SU-DHL-6 (cell line): Measurements from ENCODE around the gene OTUD5.
A peak's percentile ranks its signal among the peaks of the same experiment; 100 is the strongest.

ENCODE experiments used
- H2AFZ ChIP-seq: fragments of 200-600 bp; sonication (generic); 2 replicates; pipeline ENCODE4 v1.6.1; 2014; ENCODE audit warnings: low read depth, mild to moderate bottlenecking, moderate library complexity, mixed read lengths, antibody characterized with exemption, low read length; ENCODE audit not compliant: severe bottlenecking
- H3F3A ChIP-seq: fragments of 200-600 bp; shearing (Covaris generic); 2 replicates; pipeline ENCODE4 v1.6.0; 2016; ENCODE audit warnings: antibody characterized with exemption, mild to moderate bottlenecking; ENCODE audit not compliant: insufficient read depth
- H3K27ac ChIP-seq: fragments of 200-600 bp; sonication (generic); 2 replicates; pipeline ENCODE4 v1.5.1; 2016; ENCODE audit warnings: low read depth, mild to moderate bottlenecking, low read length, moderate library complexity, mixed read lengths
- H3K27me3 ChIP-seq: fragments of 200-600 bp; sonication (generic), shearing (Covaris generic); 2 replicates; pipeline ENCODE4 v1.6.0; 2014; ENCODE audit warnings: mild to moderate bottlenecking, low read length
- H3K36me3 ChIP-seq: fragments of 200-600 bp; sonication (generic); 2 replicates; pipeline ENCODE4 v1.6.1; 2014; ENCODE audit warnings: mild to moderate bottlenecking, low read length, mixed read lengths
- H3K4me2 ChIP-seq: fragments of 300-600, 200-600 bp; shearing (Covaris generic), sonication (generic); 2 replicates; pipeline ENCODE4 v1.6.0; 2014; ENCODE audit warnings: low read length, low read depth, mild to moderate bottlenecking; ENCODE audit not compliant: poor library complexity, severe bottlenecking
- H3K4me3 ChIP-seq: fragments of 200-600 bp; sonication (generic); 2 replicates; pipeline ENCODE4 v1.5.1; 2014; ENCODE audit warnings: antibody characterized with exemption, low read length, mild to moderate bottlenecking, mixed read lengths; ENCODE audit not compliant: insufficient read depth, poor library complexity, severe bottlenecking
- H3K79me2 ChIP-seq: fragments of 200-600 bp; sonication (generic); 2 replicates; pipeline ENCODE4 v1.6.1; 2014; ENCODE audit warnings: mild to moderate bottlenecking, low read length, moderate library complexity; ENCODE audit not compliant: insufficient read depth
- H3K9ac ChIP-seq: fragments of 200-600 bp; sonication (generic); 2 replicates; pipeline ENCODE4 v1.7.0; 2014; ENCODE audit warnings: mild to moderate bottlenecking, low read length
- H3K9me2 ChIP-seq: fragments of 200-600 bp; sonication (generic); replicated peaks from 2 replicates; pipeline ENCODE4 v1.6.1; 2014; ENCODE audit warnings: low read length; ENCODE audit not compliant: insufficient read depth
- H3K9me3 ChIP-seq: fragments of 200-600 bp; sonication (generic); 2 replicates; pipeline ENCODE4 v1.6.1; 2014; ENCODE audit warnings: low read length, mixed read lengths; ENCODE audit not compliant: insufficient read depth
- H4K20me1 ChIP-seq: fragments of 200-600 bp; sonication (generic); 2 replicates; pipeline ENCODE4 v1.6.1; 2014; ENCODE audit warnings: low read depth, mild to moderate bottlenecking, antibody characterized with exemption, low read length, moderate library complexity, mixed read lengths
- EZH2phosphoT487 ChIP-seq: fragments of 200-600 bp; sonication (generic), shearing (Covaris generic); conservative IDR thresholded peaks from 2 replicates; pipeline ENCODE4 v1.6.1; 2018; ENCODE audit warnings: mild to moderate bottlenecking, antibody characterized with exemption, low read length, moderate library complexity, mixed read lengths
- TF ChIP-seq, protein P1 (sequence below): fragments of 200-600 bp; sonication (generic); IDR thresholded peaks from one replicate; pipeline ENCODE4 v1.5.1; 2017; ENCODE audit warnings: antibody characterized with exemption, mild to moderate bottlenecking, low read length, moderate library complexity; ENCODE audit not compliant: insufficient read depth, poor library complexity, severe bottlenecking

The OTUD5 gene

DNA sequence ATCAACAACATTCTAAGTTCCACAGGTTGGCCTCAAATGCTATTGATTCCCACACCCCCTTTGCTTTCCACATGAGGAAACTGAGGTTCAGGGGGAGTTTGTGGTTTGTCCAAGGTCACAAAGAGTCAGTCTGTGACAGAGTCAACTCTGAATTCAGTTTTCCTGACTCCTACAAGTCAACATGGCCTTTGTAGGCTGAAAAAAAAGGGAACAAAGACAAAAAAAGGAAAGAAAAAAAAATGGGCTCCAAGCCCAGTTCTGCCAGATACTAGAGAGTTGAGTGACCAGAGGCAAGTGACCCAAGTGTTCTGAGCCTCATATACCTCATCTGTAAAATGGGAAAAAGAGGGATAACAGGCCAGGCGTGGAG lies 22.1 kb downstream of the OTUD5 start:
- H3K27me3 ChIP-seq: no peaks in the 10 kb centered on the region
- no peaks in the 10 kb centered on the region for H3K79me2 ChIP-seq
- H3K36me3 ChIP-seq: no peaks in the 10 kb centered on the region
- H3K9me3 ChIP-seq: no peaks in the 10 kb centered on the region
- H3F3A ChIP-seq: peaks cover 25% of the 10 kb centered on the region
- H2AFZ ChIP-seq: no peak overlapping the region
- no peak overlapping the region for H3K4me3 ChIP-seq
- peak overlapping the region; percentile 42 for H3K27ac ChIP-seq
- no peak overlapping the region for H3K9ac ChIP-seq
- H4K20me1 ChIP-seq: no peaks in the 10 kb centered on the region
- no peak overlapping the region for H3K4me2 ChIP-seq
- TF ChIP-seq EZH2phosphoT487: no peak
- TF ChIP-seq, protein P1, sequence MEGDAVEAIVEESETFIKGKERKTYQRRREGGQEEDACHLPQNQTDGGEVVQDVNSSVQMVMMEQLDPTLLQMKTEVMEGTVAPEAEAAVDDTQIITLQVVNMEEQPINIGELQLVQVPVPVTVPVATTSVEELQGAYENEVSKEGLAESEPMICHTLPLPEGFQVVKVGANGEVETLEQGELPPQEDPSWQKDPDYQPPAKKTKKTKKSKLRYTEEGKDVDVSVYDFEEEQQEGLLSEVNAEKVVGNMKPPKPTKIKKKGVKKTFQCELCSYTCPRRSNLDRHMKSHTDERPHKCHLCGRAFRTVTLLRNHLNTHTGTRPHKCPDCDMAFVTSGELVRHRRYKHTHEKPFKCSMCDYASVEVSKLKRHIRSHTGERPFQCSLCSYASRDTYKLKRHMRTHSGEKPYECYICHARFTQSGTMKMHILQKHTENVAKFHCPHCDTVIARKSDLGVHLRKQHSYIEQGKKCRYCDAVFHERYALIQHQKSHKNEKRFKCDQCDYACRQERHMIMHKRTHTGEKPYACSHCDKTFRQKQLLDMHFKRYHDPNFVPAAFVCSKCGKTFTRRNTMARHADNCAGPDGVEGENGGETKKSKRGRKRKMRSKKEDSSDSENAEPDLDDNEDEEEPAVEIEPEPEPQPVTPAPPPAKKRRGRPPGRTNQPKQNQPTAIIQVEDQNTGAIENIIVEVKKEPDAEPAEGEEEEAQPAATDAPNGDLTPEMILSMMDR: no peak
- H3K9me2 ChIP-seq: no peaks in the 10 kb centered on the region

DNA sequence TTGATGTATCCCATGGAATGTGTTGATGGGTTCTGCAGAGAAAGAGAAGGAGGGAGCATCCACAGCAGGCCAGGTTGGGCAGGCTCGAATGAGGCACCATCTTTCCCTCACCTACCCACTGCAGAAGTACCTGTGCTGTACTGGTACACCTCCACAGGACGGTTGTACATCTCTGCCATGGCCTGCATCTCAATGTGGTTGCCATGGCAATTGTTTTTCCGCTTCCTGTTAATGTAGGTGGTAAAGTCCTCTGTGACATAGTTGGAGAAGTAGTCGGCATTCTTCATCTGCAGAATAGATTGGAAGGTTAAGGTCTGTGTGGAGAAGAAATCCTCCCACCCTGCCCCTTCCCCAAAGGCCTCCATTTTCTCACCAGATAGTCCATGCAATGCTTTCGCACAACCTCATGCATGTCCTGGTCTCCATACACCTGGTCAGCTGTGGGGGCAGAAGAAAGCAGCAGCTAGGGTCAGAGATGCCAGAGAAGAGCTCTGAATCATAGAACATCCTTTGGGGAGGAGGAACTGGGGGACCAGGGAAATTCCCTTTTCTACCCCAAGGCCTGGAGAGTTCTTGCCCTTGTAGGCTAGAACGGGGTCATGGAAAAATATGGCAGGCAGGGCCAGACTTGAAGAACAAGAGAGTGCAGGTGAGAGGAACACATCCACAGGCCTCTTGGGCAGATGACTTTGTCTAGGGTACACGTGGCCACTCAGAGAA lies 22.7 kb downstream of the OTUD5 start:
- Histone ChIP-seq H3K4me2 (no peak overlapping the region), H3K27me3 (no peaks in the 10 kb centered on the region), H3K36me3 (no peaks in the 10 kb centered on the region), H3K79me2 (no peaks in the 10 kb centered on the region), H4K20me1 (no peaks in the 10 kb centered on the region), H3K4me3 (no peak overlapping the region), H3F3A (peaks cover 24% of the 10 kb centered on the region), H3K9me2 (no peaks in the 10 kb centered on the region), H3K9ac (no peak overlapping the region), H3K9me3 (no peaks in the 10 kb centered on the region), H3K27ac (peak overlapping the region; percentile 42), H2AFZ (no peak overlapping the region)
- TF ChIP-seq EZH2phosphoT487: no peak
- TF ChIP-seq, protein P1: no peak

DNA sequence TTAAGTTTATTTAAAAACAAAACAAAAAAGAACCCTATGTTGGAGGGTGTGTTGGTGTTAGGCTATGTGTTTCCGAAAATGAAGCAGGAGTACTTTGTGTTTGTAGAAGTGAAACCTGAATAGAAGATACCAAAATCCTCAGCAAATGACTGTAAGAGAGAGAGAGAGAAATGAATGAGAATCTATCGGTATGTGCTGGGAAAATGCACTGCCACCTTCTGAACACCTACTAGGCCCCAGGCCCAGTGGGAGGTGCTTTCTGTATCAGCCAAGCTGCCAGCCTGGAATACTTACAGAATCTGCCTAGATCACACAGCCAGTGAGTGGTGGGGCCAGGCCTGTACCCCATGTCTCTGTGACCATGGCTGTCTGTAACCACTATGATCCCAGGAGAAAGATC lies 23.6 kb downstream of the OTUD5 start:
- Histone ChIP-seq H2AFZ (no peak overlapping the region), H3K9me2 (no peaks in the 10 kb centered on the region), H3K27ac (peak overlapping the region; percentile 44), H3K9ac (no peak overlapping the region), H3K79me2 (no peaks in the 10 kb centered on the region), H3F3A (peaks cover 15% of the 10 kb centered on the region), H4K20me1 (no peaks in the 10 kb centered on the region), H3K36me3 (no peaks in the 10 kb centered on the region), H3K27me3 (no peaks in the 10 kb centered on the region), H3K4me3 (no peak overlapping the region), H3K4me2 (no peak overlapping the region), H3K9me3 (no peaks in the 10 kb centered on the region)
- TF ChIP-seq EZH2phosphoT487: no peak
- TF ChIP-seq, protein P1: no peak
